ENCODE measurements around the gene TAS2R60.
"Not testable (repeated sequence)": the region's sequence is repeated elsewhere in the genome, so short reads cannot be mapped to it uniquely, and the experiment has no call there.

Gene TAS2R60

DNA sequence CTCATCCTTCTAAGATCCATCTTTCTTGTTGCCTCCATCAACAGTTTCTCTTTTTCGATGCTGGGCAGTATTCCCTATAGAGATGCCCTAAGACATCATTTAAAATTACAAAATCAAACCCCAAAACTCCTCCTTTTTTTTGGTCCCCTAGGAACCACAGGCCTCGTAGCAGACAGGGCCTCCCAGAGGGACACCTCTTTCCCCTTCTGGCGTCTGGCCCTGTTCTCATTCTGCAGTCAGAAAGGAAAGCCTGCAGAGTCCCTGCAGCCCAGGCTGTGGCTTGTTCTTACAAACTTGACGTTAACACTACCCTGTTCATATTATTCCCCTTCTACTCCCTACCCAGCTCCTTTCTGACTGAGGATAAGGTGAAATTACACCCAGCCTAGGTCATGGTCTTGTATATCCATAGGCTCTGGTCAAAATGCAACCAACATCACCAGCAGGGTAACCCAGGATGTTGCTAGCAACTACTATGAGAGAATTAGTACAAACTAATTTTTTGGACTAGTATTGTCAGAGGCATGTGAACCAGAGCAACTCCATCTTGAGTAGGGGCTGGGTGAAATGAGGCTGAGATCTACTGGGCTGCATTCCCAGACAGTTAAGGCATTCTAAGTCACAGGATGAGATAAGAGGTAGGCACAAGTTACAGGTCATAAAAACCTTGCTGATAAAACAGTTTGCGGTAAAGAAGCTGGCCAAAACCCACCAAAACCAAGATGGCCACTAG is 31.1 kb upstream of the TAS2R60 start:
- no peak for DNase-seq

DNA sequence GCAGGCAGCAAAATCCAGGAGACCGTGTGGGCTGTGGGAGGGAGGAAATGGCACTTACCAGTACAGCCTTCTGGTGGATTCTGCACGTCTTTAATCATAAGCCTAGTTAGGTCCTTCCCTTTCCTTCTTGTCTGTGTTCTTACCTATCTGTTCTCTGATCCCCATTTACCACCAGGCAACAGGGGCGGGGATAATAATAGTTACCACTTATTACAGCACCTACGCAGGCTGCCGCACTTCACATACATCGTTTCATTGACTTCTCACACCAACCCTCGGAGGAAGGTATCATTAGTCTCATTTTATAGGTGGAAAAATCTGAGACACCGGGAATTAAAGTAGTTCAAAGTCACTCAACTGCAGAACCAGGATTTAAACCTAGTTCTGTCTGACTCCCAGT is 30.1 kb upstream of the TAS2R60 start:
- no peak for DNase-seq

DNA sequence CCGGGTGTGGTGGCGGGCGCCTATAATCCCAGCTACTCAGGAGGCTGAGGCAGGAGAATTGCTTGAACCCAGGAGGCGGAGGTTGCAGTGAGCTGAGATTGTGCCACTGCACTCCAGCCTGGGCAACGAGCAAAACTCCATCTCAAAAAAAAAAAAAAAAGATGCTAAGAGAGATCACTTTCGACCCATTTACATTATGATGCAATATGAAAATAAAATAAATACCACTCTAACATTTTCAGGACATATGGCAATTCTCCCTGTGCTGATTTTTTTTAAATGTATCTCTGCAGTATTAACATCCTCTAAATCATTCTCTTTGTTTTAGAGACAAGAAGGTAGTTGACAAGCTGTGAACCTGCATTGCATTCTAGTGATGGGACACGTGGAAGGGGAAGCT is 28.0 kb upstream of the TAS2R60 start:
- not testable (repeated sequence) for DNase-seq

DNA sequence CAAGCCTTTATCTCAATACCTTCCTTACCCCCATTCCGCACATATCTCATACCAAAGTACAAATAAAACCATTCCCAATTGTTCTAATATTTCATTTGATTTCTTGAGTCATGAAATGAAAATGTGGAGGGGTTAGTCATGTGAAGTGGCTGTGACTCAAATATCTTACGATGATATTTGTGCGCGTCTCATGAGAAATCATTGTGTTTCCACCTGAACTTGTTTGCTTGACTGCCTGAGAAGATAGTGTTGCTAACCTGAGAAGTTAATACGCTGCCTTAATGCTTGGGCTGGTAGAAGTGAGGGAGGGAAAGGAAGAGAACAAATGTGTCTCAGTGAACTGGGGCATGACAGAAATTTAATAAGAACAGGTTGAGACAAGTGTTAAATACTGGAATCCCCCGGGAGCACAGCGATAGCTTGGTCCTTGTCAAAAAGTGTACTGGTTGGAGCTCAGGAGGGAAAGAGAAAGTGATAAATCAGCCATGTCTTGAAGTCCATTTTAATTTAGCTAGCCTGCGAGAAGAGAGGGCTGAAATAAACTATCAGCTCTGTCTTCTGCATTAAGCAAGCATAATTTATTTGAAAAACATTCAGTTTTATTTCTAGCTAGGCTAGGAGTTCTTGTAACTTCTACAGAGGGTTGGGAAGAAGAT is 27.4 kb upstream of the TAS2R60 start:
- no peak for DNase-seq

DNA sequence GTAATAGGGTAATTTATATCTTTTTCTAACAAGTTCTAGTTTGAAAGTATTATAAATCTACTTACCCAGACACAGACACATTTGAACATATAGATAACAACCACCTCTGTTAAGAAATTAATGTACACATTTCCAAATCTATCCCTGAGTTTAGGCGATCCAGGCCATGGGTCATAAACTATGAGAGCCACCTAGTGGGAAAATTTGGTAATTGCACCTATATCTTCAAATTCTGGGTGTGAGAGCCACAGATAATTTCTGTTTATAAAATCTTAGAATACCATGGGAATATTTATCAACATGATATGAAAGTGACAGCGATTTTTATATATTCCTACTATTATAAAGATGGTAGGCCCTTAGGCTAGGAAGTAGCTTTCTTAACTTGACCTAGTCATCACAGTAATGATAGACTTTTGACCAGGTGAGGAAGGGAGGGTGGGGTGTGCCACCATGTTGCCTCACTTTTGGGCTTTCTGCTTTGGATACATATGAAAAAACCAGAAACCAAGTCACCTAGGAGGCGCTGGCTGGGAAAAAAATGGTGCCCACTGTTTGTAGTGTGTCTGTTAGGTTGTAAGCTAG is 26.6 kb upstream of the TAS2R60 start:
- no peak for DNase-seq

DNA sequence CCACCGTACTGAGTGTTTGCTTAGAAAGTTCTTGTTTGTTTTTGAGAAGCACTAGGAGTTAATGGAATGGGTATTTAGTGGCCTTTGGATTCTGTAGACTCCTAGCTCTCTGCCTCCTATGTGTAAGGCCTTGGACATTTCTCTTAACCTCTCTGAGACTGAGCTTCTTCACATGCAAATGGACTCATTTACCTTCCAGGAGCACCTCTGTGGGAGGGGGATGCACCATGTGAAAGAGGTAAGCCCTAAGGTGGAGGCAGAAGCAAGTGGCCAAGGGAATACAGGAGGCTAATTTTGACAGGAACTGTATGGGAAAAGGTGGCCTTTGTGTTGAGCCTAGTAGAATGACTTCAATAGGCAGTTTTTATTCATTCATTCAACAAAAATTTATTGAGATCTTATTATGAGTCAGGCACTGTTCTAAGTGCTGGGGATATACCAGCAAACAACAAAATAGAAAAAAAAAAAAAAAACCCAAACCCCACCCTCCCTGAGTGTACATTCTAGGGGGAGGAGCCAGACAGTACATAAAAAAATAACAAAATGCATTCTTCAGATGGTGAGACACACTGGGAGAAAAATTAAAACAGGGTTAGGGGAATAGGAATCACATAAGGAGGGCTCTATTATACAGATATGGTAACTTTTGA is 25.4 kb upstream of the TAS2R60 start:
- DNase-seq = no peak

DNA sequence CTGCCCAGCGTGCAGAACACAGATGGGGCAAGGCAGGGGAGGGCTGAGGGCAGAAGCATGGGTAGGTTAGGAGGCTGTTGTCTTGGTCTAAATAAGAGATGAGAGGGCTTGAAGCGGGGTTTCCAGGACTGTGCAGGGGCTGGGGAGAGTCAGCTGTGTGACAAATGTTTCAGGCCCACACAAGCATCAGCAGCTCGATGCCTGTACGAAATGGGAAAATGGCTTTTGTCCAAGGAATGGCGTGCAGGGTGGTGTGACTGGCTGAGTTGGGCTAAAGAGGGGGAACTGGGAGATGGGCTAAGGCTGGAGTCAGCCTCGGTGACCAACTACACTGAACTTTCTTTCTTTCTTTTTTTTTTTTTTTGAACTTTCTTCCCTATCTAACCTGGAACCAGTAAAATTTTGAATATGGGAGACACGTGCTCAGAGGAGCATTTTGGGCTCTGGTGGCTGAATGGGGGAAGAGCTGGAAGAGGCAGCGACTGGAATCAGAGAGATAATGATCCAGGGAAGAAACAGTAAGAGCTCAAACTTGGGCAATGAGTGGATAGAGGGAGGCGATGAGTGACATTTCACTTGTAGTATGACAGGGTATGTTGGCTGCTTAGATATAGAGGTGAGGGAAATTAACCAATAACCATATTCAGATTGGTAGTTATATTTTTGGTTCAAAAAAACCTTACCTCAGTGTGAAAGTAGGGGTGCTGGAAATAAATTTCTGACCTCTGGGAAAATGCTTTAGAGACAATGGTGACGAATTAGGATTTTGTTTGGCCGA is 24.4 kb upstream of the TAS2R60 start:
- no peak for DNase-seq

DNA sequence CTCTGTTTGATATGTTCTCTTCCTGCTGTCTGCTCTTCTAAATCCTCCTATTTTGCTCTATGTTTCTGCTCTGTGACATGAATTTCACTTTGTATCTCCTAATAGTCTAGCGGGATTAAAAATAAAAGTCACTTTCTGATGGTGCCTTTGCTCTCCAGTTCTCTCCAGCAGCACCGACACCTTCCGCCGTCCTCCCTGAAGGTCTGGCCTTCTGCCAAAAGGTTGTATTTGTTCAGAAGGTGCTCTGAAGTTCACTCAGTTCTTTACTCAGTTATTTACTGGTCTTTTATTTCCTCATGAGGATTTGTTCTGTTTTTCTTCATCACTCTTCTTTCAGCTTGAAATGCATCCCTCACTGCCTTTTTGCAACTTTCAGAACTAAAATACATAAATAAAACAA is 23.4 kb upstream of the TAS2R60 start:
- DNase-seq = no peak

DNA sequence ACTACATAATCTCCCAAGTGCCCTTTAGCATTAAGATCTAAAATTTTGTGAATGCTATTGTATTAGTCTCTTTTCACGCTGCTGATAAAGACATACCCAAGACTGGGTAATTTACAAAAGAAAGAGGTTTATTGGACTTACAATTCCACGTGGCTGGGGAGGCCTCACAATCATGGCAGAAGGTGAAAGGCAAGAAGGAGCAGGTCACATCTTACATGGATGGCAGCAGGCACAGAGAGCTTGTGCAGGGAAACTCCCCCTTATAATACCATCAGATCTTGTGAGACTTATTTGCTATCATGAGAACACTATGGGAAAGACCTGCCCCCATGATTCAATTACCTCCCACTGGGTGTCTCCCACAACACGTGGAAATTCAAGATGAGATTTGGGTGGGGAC is 22.6 kb upstream of the TAS2R60 start:
- DNase-seq = not testable (repeated sequence)

DNA sequence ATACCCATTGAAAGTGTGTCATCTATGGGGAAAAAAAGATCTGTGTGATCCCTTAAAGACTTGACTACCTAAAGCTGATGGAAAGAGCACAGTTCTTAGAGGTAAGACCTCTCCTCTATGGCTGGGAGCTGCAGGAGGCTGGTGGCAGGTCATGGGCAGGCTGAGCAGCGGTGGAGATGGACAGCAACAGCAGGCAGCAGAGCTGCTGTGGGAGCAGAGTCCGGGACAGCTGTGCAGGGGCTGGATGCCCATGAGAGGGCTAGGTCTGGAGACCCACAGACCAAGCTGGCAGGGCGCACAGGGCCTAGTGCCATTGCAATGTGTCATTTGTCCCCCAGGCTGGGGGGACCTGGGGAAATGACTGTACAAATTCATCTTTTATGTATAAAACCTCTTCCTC is 21.2 kb upstream of the TAS2R60 start:
- no peak for DNase-seq

DNA sequence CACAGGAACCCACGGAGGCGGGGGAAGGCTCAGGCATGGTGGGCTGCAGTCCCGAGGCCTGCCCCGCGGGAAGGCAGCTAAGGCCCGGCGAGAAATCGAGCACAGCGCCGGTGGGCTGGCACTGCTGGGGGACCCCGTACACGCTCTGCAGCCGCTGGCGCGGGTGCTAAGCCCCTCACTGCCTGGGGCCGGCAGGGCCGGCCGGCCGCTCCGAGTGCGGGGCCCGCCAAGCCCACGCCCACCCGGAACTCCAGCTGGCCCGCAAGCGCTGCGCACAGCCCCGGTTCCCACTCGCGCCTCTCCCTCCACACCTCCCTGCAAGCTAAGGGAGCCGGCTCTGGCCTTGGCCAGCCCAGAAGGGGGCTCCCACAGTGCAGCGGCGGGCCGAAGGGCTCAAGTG is 18.8 kb upstream of the TAS2R60 start:
- DNase-seq = not testable (repeated sequence)

DNA sequence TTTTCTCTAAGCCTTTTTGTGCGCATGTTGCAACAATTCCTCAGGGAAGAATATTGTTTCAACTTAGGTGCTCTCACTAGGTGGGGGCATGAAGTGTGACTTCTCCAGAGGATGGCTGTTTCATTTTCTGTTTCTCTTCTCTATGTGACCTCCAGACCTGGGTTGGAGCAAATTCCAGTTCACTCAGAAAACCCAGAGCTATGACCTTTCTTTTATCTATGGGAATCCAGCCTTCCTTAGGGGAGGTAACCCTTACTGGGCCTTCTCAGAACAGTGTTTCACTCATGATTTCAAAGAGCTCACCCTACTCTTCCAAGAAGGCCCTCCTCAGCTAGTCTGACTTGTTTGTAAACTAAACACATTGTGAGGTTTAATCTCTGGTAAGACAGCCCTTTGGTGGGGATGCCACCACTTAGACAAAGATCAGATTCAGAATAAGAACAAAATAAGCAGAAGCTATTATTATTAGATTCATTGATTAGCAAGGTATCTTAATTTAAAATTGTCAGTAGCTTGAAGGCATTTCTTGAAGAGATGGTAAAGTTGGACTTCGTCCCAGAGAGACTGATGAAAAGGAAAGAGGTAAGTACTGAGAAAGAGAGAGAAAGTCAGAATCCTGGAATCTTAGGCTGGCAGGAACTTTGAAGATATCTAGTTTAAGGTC is 16.6 kb upstream of the TAS2R60 start:
- no peak for DNase-seq

DNA sequence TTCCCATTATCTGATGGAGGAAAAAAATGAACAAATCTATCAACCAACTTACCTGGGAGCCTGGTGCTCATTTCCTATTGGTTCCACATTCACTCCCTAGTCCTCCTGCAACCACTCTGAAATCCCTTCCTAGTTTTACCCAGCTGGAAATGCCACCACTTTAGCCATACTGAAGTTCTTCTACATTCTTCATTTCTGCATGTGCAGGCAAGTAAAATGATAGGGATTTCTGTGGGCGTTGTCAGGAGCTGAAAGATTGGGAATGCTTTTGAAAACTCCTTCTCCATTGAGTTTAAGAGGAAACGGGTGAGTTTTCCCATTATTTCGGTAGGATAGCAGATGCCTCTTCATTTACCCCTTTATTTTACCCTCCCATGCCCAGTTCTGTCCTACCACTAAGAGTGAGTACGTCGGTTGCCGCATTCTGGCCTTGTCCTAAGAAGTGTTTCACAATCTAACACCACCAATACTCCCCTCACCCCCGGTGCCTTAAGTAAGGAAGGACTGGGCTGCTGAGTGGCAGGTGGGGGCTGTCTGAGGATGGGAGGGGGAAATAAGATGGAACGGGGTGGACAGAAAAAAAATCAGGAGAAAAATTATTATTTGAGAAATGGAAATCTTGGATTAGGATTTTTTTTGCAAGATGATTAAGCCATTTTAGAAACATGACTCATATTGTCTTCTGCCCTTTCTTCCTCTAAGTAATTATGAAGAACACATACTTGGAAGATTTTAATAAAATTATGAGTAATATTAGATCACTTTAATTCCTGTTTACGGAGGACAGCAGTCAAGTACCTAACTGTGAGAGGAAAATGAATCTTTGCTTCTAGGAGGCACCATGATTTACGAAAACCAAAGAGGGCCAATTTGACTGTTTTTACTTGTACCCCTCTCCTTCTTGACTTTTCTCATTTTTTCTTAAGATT is 13.2 kb upstream of the TAS2R60 start:
- no peak for DNase-seq

DNA sequence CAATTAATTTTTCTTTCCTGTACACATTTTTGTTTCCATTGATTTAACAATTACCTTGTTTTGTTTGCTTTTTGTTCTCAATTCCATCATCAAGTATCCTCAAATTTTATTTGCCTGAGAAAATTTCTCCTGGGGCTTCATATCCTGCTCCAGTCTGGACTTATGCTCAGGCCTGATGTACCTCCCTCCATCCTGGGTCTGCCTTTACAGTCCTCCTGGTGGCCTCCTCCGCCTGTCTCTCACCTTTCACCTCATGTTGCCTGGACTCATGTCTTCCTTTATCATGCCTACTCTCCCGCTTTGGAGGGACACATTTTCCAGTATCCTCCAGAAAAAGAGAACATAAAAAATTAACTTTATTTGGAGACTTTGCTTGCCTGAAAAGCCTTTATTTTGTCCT is 12.1 kb upstream of the TAS2R60 start:
- no peak for DNase-seq

DNA sequence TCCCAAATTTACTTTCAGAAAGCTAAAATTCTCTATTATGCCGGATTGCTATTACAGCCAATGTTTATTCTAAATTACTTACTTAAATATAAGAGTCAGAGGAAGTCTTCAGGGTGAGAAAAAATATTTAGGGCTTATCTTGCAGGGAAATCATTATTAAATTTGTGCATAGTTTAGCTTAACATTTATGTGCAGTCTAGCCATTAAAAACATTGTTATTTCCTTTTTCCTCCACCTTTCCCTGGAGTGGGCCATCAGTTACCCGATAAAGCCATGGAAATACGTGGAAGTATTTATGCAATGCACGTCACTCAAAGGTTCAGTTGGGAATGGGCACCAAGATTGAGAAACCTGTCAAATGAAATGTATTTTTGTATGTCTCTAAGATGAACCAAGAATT is 9.5 kb upstream of the TAS2R60 start:
- no peak for DNase-seq

DNA sequence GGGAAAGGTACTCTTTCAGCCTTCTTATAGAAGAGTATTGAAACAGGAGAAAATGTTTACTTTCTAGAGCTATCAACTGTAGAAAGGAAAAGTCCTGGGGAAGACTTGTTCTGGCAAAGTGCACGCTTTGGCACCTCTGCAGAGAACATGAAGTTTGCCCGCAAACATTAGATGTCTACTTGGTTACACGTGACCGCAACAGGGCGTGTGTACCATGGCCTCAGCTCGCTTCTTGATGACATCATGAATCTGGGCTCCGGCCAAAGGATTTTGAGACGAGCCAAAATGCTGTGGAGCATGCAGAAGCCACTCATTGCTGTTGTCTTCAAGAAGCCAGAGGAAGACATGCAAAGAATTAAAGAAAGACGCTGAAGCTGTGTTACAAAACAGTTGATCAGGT is 8.6 kb upstream of the TAS2R60 start:
- DNase-seq = no peak

DNA sequence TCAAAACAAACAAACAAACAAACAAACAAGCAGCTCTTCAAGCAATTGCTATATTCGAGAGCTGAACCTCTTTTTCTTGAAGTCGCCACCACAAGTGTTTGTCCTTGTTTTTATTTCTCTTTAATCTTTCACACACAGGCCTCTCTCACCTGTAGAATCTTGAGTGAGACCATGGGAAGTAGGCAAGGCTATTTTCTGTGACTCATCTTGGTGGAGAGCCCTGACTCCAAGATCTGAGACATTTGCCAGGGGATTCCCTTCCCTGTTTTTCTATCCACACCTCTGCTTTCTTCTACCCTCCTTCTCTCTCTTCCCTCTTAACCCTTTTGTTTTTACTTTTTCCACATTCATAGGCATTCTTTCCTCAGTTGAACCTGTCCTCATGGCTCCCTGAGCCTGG is 8.0 kb upstream of the TAS2R60 start:
- no peak for DNase-seq

DNA sequence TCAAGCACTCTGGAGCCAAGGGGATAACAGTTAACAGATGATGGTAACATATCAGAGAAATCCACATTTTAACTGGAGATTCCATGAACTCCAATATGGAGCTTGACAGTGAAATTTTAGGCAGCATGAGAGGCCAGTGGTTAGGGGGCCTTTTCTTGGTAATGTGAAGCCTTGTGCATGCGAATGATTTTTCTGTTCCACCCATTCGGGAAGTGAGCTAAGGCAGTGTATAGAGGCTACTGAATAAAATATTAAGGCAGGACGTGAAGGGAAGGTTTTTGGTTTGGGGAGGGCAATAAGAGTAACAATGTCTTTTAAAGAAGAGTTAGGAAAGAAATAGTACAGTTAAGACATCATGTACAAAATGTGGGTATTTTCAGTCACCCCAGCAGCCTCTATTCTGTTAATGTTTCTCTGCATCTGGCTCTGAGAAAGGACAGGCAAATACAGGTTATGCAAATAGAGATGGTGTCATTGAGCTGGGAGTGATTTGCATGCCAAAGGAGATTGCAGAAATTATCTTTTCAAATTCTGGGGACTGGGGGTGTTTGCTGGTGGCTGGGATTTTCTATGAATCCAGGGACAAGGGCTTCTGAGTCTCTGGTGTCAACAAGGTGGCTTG is 6.8 kb upstream of the TAS2R60 start:
- DNase-seq = no peak

DNA sequence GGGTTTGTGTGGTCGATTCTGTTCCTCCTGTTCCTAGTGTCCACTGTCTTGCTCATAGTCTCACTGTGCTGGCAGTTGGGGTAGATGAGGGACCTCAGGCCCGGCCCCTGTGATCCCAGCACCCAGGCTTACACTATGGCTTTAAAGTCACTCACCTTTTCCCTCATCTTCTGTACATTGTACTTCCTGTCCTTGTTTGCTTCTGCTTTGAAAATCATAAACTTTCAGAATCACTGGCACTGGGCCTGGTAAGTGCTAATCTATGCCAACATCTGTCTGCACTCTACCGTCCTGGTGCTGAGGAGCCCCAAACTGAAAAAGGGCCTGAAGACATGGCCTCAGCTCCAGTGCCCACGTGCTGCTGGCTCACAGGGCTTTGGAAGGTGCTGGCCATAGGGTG is 5.7 kb upstream of the TAS2R60 start:
- DNase-seq = no peak

DNA sequence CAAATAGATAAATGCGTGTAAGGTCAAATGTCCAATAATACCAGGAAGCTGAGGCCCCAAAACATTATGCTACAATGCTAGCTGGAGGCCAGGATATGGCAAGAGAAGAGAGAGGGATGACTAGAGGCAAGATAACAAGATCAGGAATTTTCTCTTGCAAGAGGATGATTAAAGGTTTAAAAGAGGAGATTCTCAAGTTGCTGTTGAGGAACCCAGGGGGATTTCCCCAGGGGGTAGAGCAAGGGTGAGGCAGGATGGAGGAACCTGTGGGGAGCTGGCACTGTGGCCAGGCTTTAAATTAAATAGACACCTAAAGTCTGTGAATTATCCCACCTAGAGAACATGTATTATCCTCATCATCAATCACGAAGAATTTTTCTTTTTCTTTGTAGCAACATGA is 3.4 kb upstream of the TAS2R60 start:
- DNase-seq = no peak
